HepG2 (cell line): ENCODE data around the gene HDDC3. TPM values are rescaled to one million over a fixed set of nuclear protein-coding genes. Genes with fewer than 3 reads are reported as not detected.
A peak's percentile ranks its signal among the peaks of the same experiment; 100 is the strongest.

Experiments
- DR1 ChIP-seq: sonication (generic); formaldehyde crosslinking; IDR thresholded peaks from 2 replicates; pipeline ENCODE4 v1.8.0; 2021; ENCODE audit warnings: mild to moderate bottlenecking, missing genetic modification reagents, inconsistent platforms
- FOSL1 ChIP-seq: sonication (generic); formaldehyde crosslinking; IDR thresholded peaks from 2 replicates; pipeline ENCODE4 v1.9.0; 2021; ENCODE audit warnings: missing genetic modification reagents, borderline replicate concordance
- GATA4 ChIP-seq: sonication (generic); IDR thresholded peaks from 2 replicates; pipeline ENCODE4 v1.6.1; 2016; ENCODE audit warnings: antibody characterized with exemption, low read depth, borderline replicate concordance
- HNRNPK ChIP-seq: fragments of 200-400 bp; formaldehyde crosslinking; IDR thresholded peaks from 2 replicates; pipeline ENCODE4 v1.6.1; 2018; ENCODE audit warnings: low read length, low read depth, moderate library complexity, mild to moderate bottlenecking; ENCODE audit not compliant: poor library complexity, severe bottlenecking
- MYNN ChIP-seq: sonication (generic); formaldehyde crosslinking; IDR thresholded peaks from 2 replicates; pipeline ENCODE4 v1.4.0; 2020; ENCODE audit warnings: mild to moderate bottlenecking, low read depth, missing genetic modification reagents
- NBN ChIP-seq: fragments of 450-650 bp; conservative IDR thresholded peaks from 2 replicates; pipeline ENCODE4 v1.6.1; 2017
- NFYB ChIP-seq: sonication (generic); formaldehyde crosslinking; IDR thresholded peaks from 2 replicates; pipeline ENCODE4 v1.4.0; 2020; ENCODE audit warnings: missing genetic modification reagents
- NR2F1 ChIP-seq, 2 experiments: fragments of 450-650 bp in 1 of 2; formaldehyde crosslinking in 1 of 2; IDR thresholded peaks; 2 replicates each; pipeline versions ENCODE4 v1.5.0 to v1.6.1; 2016 to 2020; ENCODE audit warnings: mild to moderate bottlenecking in 1 of 2, missing compliant biosample characterization in 1 of 2, missing genetic modification reagents in 1 of 2, moderate library complexity in 1 of 2
- NR3C1 ChIP-seq: sonication (generic); formaldehyde crosslinking; IDR thresholded peaks from 2 replicates; pipeline ENCODE4 v1.4.0; 2020; ENCODE audit warnings: missing genetic modification reagents
- PHF5A ChIP-seq: IDR thresholded peaks from one replicate; pipeline ENCODE4 v1.6.1; 2018; ENCODE audit warnings: low read depth, missing genetic modification reagents; ENCODE audit not compliant: unreplicated experiment
- RBM22 ChIP-seq: fragments of 200-400 bp; formaldehyde crosslinking; optimal IDR thresholded peaks from 2 replicates; pipeline ENCODE3; 2017; ENCODE audit warnings: mild to moderate bottlenecking, low read length, moderate library complexity
- SAP130 ChIP-seq: IDR thresholded peaks from 2 replicates; pipeline ENCODE4 v1.6.1; 2016; ENCODE audit warnings: low read depth
- SMC3 ChIP-seq: IDR thresholded peaks from 2 replicates; pipeline ENCODE4 v1.6.1; 2011; ENCODE audit warnings: low read length, improper control_type of control experiment
- SPEN ChIP-seq: sonication (generic); formaldehyde crosslinking; IDR thresholded peaks from 2 replicates; pipeline ENCODE4 v1.5.1; 2020; ENCODE audit warnings: low read depth, mild to moderate bottlenecking, missing genetic modification reagents
- ZNF556 ChIP-seq: sonication (generic); formaldehyde crosslinking; IDR thresholded peaks from 2 replicates; pipeline ENCODE4 v1.4.0; 2020; ENCODE audit warnings: mild to moderate bottlenecking, missing genetic modification reagents, borderline replicate concordance
- ZNF598 ChIP-seq: sonication (generic); formaldehyde crosslinking; IDR thresholded peaks from 2 replicates; pipeline ENCODE4 v1.5.1; 2020; ENCODE audit warnings: mild to moderate bottlenecking, missing genetic modification reagents, borderline replicate concordance
- ZNF776 ChIP-seq: sonication (generic); formaldehyde crosslinking; IDR thresholded peaks from 2 replicates; pipeline ENCODE4 v1.4.0; 2020; ENCODE audit warnings: mild to moderate bottlenecking, missing genetic modification reagents
- ZSCAN22 ChIP-seq: sonication (generic); formaldehyde crosslinking; IDR thresholded peaks from 2 replicates; pipeline ENCODE4 v1.4.0; 2020; ENCODE audit warnings: mild to moderate bottlenecking, missing genetic modification reagents
- ZSCAN31 ChIP-seq: sonication (generic); formaldehyde crosslinking; IDR thresholded peaks from 2 replicates; pipeline ENCODE4 v1.5.0; 2020; ENCODE audit warnings: low read depth, mild to moderate bottlenecking, missing genetic modification reagents
- polyA plus RNA-seq, 8 experiments: library from polyadenylated mRNA; depleted of rRNA in 3 of 8; stranded (reverse) in 7 of 8; unstranded in 1 of 8; fragments of >200 nt; fragmentation: Illumina TruSeq in 4 of 8; extraction: Trizol in 4 of 8; gene quantifications; 2 replicates each; pipeline versions ENCODE4 v1.2.1 to v1.2.3, GENCODE V29; 2011 to 2016; ENCODE audit warnings: low read depth in 4 of 8, missing spikeins in 1 of 8, mixed read lengths in 1 of 8; ENCODE audit not compliant: insufficient read depth in 1 of 8
- total RNA-seq, 5 experiments: library from RNA; depleted of rRNA; stranded (reverse); fragments of >200 nt; fragmentation: Illumina TruSeq; extraction: Trizol; gene quantifications; 2 replicates each; pipeline ENCODE4 v1.2.3, GENCODE V29; 2016; ENCODE audit warnings: low read depth in 1 of 5
- TF ChIP-seq, protein P1 (sequence below): sonication (generic); IDR thresholded peaks from 2 replicates; pipeline ENCODE4 v1.6.1; 2016; ENCODE audit warnings: low read depth, borderline replicate concordance
- TF ChIP-seq, protein P2 (sequence below): sonication (generic); formaldehyde crosslinking; IDR thresholded peaks from 2 replicates; pipeline ENCODE4 v1.5.1; 2020; ENCODE audit warnings: missing genetic modification reagents, mild to moderate bottlenecking, borderline replicate concordance
- TF ChIP-seq, protein P3 (sequence below): IDR thresholded peaks from 2 replicates; pipeline ENCODE4 v1.6.1; 2016; ENCODE audit warnings: missing compliant biosample characterization, missing genetic modification reagents, borderline replicate concordance
- TF ChIP-seq, protein P4 (sequence below): sonication (generic); formaldehyde crosslinking; IDR thresholded peaks from 2 replicates; pipeline ENCODE4 v1.8.0; 2022; ENCODE audit warnings: missing genetic modification reagents, low read depth, mild to moderate bottlenecking, borderline replicate concordance

Gene HDDC3
- total and polyA plus RNA-seq, 2 of the 13 experiments (the other 11 are each of a cell fraction or from before 2014, with no cell fraction given): 18.7 to 28.3 TPM

DNA sequence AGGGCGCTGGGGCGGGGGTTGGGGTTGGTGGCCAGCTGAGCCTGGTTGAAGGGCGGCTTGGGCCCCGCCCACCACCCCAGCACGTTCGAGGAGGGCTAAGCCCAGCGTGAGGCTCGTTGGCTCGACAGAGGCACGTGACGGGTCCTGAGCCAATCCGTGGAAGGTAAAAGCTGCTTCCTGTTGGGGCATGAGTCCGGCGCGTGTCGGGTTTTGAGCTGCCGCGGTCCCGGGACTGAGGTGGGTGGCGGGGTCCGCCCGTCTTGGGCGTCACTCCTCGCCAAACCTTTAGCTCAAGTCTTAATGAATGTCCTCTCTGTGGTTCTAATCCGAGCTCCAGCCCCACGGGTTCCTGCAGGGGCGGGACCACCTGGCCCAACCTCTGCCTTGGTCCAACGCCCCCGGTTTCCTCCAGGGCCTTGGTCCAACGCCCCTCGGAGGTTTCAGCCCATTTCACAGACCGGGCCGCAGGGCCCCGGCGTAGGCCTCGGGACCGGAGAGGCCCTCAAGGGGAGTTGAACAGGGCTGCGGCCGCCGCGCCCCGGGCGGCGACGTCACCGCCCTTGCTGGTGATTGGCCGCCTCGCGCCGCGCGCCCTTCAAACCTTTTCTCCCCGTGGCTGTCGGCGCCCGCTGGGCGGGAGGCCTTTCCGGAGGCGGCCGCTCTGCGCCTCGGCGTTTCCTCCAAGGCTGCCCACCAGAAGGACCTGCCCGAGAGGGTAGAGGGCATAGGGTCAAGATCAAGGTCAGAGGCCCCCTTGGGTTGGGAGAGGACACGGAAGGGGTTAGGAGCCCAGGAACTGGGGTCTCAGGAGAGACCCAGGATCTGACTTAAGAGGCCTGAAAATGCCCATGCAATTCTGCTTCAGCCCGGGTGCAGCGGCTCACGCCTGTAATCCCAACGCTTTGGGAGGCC is 22.6 kb upstream of the HDDC3 start, which contains the start of gene RCCD1 (continued):
- TF ChIP-seq, protein P1, sequence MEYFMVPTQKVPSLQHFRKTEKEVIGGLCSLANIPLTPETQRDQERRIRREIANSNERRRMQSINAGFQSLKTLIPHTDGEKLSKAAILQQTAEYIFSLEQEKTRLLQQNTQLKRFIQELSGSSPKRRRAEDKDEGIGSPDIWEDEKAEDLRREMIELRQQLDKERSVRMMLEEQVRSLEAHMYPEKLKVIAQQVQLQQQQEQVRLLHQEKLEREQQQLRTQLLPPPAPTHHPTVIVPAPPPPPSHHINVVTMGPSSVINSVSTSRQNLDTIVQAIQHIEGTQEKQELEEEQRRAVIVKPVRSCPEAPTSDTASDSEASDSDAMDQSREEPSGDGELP: peak; percentile 87
- no peak for TF ChIP-seq NBN
- no peak for TF ChIP-seq NR3C1 (CRISPR knock-in tag)
- TF ChIP-seq GATA4: no peak
- TF ChIP-seq ZSCAN22 (CRISPR knock-in tag): no peak
- TF ChIP-seq RBM22: peak; percentile 65
- peak; percentile 50 for TF ChIP-seq FOSL1 (CRISPR knock-in tag)
- peak; percentile 55 for TF ChIP-seq SPEN (CRISPR knock-in tag)
- TF ChIP-seq NR2F1 (CRISPR knock-in tag; IDR thresholded peaks at IDR 0.05): no peak
- peak; percentile 93 for TF ChIP-seq SAP130
- no peak for TF ChIP-seq PHF5A
- TF ChIP-seq ZNF776 (CRISPR knock-in tag): peak; percentile 54
- TF ChIP-seq, protein P2, sequence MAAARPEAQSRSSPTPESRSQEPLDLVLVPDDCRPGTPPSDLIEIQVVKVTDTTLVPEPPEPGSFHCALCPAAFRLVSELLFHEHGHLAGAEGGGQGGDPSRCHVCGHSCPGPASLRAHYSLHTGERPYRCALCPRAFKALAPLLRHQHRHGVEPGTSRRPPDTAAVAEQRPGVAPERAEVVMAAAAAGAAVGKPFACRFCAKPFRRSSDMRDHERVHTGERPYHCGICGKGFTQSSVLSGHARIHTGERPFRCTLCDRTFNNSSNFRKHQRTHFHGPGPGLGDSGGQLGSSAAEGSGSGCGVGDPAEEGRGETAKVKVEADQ: 0 out of 2 replicates have a peak, but pooled peaks have one; percentile 27
- TF ChIP-seq ZSCAN31 (CRISPR knock-in tag): peak; percentile 12; the same call in 1 of the 2 replicates
- 0 out of 2 replicates have a peak, but pooled peaks have one; percentile 63 for TF ChIP-seq ZNF598 (CRISPR knock-in tag)
- TF ChIP-seq NFYB (CRISPR knock-in tag): peak; percentile 89
- TF ChIP-seq HNRNPK: no peak
- TF ChIP-seq, protein P3, sequence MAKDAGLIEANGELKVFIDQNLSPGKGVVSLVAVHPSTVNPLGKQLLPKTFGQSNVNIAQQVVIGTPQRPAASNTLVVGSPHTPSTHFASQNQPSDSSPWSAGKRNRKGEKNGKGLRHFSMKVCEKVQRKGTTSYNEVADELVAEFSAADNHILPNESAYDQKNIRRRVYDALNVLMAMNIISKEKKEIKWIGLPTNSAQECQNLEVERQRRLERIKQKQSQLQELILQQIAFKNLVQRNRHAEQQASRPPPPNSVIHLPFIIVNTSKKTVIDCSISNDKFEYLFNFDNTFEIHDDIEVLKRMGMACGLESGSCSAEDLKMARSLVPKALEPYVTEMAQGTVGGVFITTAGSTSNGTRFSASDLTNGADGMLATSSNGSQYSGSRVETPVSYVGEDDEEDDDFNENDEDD: peak; percentile 97
- TF ChIP-seq, protein P4, sequence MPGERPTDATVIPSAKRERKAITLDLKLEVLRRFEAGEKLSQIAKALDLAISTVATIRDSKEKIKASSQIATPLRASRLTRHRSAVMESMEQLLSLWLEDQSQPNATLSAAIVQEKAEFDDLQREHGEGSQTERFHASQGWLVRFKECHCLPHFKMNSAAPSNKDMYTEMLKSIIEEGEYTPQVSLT (CRISPR knock-in tag): no peak
- TF ChIP-seq SMC3: no peak
- TF ChIP-seq ZNF556 (CRISPR knock-in tag): no peak
- TF ChIP-seq DR1: peak; percentile 52; the same call in 1 of the 2 replicates
- TF ChIP-seq MYNN (CRISPR knock-in tag): peak; percentile 56; the same call in 1 of the 2 replicates
